Caco-2 (cell line): ENCODE measurements around the gene PAN2. TPM values are rescaled to one million over a fixed set of nuclear protein-coding genes. Genes with fewer than 3 reads are reported as not detected.

Source experiments
- BruUV-seq: library from RNA; stranded (reverse); fragments of 400-500 nt; replicated peaks from 2 replicates; lab custom pipeline; 2021; lab: Mats Ljungman, UMichigan
- CTCF ChIA-PET: fragments of 300-600 bp; sonication (Branson Sonifier 250); formaldehyde crosslinking; loops from one replicate; lab custom pipeline; 2022; ENCODE audit warnings: antibody characterized with exemption; lab: Charles Lee
- POLR2A ChIA-PET: fragments of 300-600 bp; sonication (Branson Sonifier 250); formaldehyde crosslinking; loops from one replicate; lab custom pipeline; 2022; ENCODE audit warnings: antibody characterized with exemption; lab: Charles Lee
- DNase-seq, 2 experiments: peaks; one replicate each; pipeline versions ENCODE4 v3.0.0 to v3.0.0-alpha.2; 2020 to 2022
- H3K27me3 ChIP-seq: replicated peaks from 2 replicates; pipeline ENCODE4 v1.6.0; 2011; ENCODE audit warnings: low read length; ENCODE audit not compliant: control insufficient read depth, insufficient read depth
- H3K36me3 ChIP-seq: 2 replicates; pipeline ENCODE4 v1.5.1; 2011; ENCODE audit warnings: low read length; ENCODE audit not compliant: control insufficient read depth, insufficient read depth
- H3K4me1 ChIP-seq: fragments of 250-450 bp; sonication (Bioruptor Pico); 2 replicates; pipeline ENCODE4 v1.5.1; 2020; ENCODE audit warnings: mild to moderate bottlenecking
- H3K4me3 ChIP-seq: 2 replicates; pipeline ENCODE4 v1.5.1; 2011; ENCODE audit warnings: low read depth, mild to moderate bottlenecking, control low read depth, low read length
- H3K9me3 ChIP-seq: fragments of 250-450 bp; sonication (Bioruptor Pico); 2 replicates; pipeline ENCODE4 v1.5.1; 2020; ENCODE audit warnings: mild to moderate bottlenecking, moderate library complexity
- H3K27ac Mint-ChIP-seq: one replicate; pipeline ENCODE4 v1.8.0; 2022; ENCODE audit warnings: mixed read lengths; ENCODE audit not compliant: unreplicated experiment
- H3K27me3 Mint-ChIP-seq: one replicate; pipeline ENCODE4 v1.8.0; 2022; ENCODE audit warnings: mixed read lengths; ENCODE audit not compliant: insufficient read depth, unreplicated experiment
- H3K36me3 Mint-ChIP-seq: one replicate; pipeline ENCODE4 v1.8.0; 2022; ENCODE audit warnings: mild to moderate bottlenecking, mixed read lengths; ENCODE audit not compliant: insufficient read depth, unreplicated experiment
- H3K4me1 Mint-ChIP-seq: one replicate; pipeline ENCODE4 v1.8.0; 2022; ENCODE audit warnings: low read depth, mixed read lengths; ENCODE audit not compliant: unreplicated experiment
- H3K4me3 Mint-ChIP-seq: one replicate; pipeline ENCODE4 v1.8.0; 2022; ENCODE audit warnings: mild to moderate bottlenecking, moderate library complexity, mixed read lengths; ENCODE audit not compliant: unreplicated experiment
- H3K9me3 Mint-ChIP-seq: one replicate; pipeline ENCODE4 v1.8.0; 2022; ENCODE audit warnings: mixed read lengths; ENCODE audit not compliant: unreplicated experiment
- intact Hi-C: fragments of 100-400 bp; cut with micrococcal nuclease; formaldehyde crosslinking; loops from one replicate; pipeline ENCODE4 v1.10.0; 2022; ENCODE audit not compliant: unreplicated experiment
- total RNA-seq: library from RNA; stranded (reverse); gene quantifications from 2 replicates; pipeline ENCODE4 v1.2.3, GENCODE V29; 2022
- TF ChIP-seq, protein P1 (sequence below), 2 experiments: fragments of 200-600 bp in 1 of 2; IDR thresholded peaks; 1 replicate in 1 of 2; 2 replicates in 1 of 2; pipeline versions ENCODE4 v1.5.1 to v1.8.0; 2011 to 2022; ENCODE audit warnings: antibody characterized with exemption in 1 of 2, control low read depth in 1 of 2, inconsistent platforms in 1 of 2, low read depth in 1 of 2, low read length in 1 of 2, mild to moderate bottlenecking in 1 of 2, moderate library complexity in 1 of 2; ENCODE audit not compliant: insufficient read depth in 1 of 2, severe bottlenecking in 1 of 2, unreplicated experiment in 1 of 2

The PAN2 gene
- total RNA-seq, 1 experiment from 2014 or later = 30.0 TPM

DNA sequence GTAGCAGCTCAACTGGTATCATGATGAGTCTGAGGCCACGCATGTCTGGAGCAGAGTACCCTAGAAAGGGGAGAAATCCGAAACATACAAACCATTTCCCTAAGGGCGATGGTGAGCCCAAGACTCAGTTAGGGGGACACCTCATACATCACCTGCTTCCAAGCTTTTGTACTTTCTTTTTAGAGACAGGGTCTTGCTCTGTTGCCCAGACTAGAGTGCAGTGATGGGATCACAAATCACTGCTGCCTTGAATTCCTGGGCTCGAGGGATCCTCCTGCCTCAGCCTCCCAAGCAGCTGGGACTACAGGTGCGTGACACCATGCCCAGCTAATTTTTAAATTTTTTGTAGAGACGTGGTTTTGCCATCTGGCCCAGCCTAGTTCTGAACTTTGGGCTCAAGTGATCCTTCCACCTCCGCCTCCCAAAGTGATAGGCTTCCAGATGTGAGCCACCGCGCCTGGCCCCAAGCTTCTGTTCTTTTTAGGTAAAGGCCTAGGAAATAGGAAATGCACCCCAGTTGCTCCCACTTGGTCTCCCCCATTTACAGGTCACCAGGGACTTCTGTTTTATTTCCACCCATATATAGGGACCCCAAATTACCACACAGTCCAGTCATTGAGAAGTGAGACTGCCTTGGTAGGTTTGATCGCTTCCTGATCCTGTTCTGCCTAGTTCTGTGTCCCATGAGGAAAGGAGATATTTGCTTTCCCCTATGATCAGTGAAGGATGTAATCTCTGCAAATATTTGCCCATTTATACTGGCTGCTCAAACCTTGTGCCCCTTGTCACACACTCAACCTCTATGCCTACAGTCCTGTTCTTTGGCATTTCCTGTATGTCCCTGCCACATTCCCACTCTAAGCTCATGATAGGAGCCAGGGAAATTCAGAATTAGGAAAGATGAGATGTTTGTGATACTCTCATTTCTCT lies 28.6 kb upstream of the PAN2 start, which contains the start of gene APOF:
TSS of gene APOF (minus strand) at position 728 of the 930 bp plus-strand sequence. CDS start at position 616, 112 bp downstream.
- H3K4me3 Mint-ChIP-seq = peak within 1 kb of the TSS; percentile 90
- Histone ChIP-seq H3K36me3 (no peaks in the 10 kb centered on the region), H3K4me1 (0 out of 2 replicates have a peak, but pooled peaks cover 3% of the 10 kb centered on the region), H3K9me3 (no peaks in the 10 kb centered on the region), H3K27me3 (no peaks in the 10 kb centered on the region), H3K4me3 (no peak within 1 kb of the TSS)
- TF ChIP-seq, protein P1, sequence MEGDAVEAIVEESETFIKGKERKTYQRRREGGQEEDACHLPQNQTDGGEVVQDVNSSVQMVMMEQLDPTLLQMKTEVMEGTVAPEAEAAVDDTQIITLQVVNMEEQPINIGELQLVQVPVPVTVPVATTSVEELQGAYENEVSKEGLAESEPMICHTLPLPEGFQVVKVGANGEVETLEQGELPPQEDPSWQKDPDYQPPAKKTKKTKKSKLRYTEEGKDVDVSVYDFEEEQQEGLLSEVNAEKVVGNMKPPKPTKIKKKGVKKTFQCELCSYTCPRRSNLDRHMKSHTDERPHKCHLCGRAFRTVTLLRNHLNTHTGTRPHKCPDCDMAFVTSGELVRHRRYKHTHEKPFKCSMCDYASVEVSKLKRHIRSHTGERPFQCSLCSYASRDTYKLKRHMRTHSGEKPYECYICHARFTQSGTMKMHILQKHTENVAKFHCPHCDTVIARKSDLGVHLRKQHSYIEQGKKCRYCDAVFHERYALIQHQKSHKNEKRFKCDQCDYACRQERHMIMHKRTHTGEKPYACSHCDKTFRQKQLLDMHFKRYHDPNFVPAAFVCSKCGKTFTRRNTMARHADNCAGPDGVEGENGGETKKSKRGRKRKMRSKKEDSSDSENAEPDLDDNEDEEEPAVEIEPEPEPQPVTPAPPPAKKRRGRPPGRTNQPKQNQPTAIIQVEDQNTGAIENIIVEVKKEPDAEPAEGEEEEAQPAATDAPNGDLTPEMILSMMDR (IDR thresholded peaks at IDR 0.05; ENCODE audit: insufficient read depth in 1 of 2, low read depth in 1 of 2, low read length in 1 of 2, severe bottlenecking in 1 of 2, unreplicated experiment in 1 of 2) = no peak
- H3K4me1 Mint-ChIP-seq = peaks cover 12% of the 10 kb centered on the region
- DNase-seq = no peak
- no peaks in the 10 kb centered on the region for H3K9me3 Mint-ChIP-seq
- BruUV-seq = no TSS peak
- intact Hi-C loops = no loop called here
- H3K36me3 Mint-ChIP-seq = peaks cover 15% of the 10 kb centered on the region
- peak within 1 kb of the TSS; percentile 94 for H3K27ac Mint-ChIP-seq
- no peaks in the 10 kb centered on the region for H3K27me3 Mint-ChIP-seq
- ChIA-PET CTCF (interaction anchor here (0.6 kb wide), 1 partner anchor 140 kb away, joined by 3 read pairs; no protein-coding TSS in a partner anchor), POLR2A (no interaction called here)

DNA sequence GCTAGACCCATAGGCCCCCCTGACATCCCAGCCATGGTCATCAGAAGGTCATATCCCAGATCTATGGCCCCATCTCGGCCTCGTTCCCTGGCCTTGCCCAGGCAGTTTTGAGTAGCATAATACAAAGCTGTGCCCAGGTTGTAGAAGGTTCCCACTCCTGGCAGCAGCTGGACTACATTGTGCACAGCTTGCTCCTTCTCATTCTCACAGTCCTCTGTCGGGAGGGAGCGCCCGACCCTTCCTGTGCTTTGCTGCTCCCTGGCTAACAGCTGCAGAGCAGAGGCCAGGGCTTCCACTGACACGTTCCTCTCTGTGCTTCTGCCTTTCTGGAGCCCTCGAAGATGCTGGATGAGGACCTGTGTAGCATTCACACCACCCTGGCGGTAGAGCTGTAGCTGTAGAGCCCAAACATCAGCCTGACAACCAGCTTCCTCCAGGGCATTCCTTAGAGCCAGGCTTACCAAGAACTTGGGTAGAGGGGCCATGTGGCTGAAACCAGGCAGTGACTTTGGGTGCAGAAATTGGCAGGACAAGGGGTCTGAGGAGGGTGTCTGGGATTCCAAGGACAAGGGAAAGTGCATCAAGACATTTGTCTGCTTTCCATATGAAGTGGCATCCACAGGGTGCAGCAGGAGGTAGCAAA lies 27.8 kb upstream of the PAN2 start:
- no peaks in the 10 kb centered on the region for H3K27me3 Mint-ChIP-seq
- no peaks in the 10 kb centered on the region for H3K9me3 Mint-ChIP-seq
- TF ChIP-seq, protein P1 (IDR thresholded peaks at IDR 0.05; ENCODE audit: insufficient read depth in 1 of 2, low read depth in 1 of 2, low read length in 1 of 2, severe bottlenecking in 1 of 2, unreplicated experiment in 1 of 2) = no peak
- H3K4me1 ChIP-seq = 0 out of 2 replicates have a peak, but pooled peaks cover 3% of the 10 kb centered on the region
- ChIA-PET POLR2A (no interaction called here), CTCF (interaction anchor here (0.6 to 2.1 kb wide), 3 partner anchors 46 to 140 kb away, joined by 3 to 7 read pairs (median 5); partner anchors contain the start of gene CNPY2)
- no peak for DNase-seq
- peaks cover 12% of the 10 kb centered on the region for H3K4me1 Mint-ChIP-seq
- H3K36me3 Mint-ChIP-seq = peaks cover 15% of the 10 kb centered on the region
- peak overlapping the region; percentile 94 for H3K27ac Mint-ChIP-seq
- H3K9me3 ChIP-seq = no peaks in the 10 kb centered on the region
- peak overlapping the region; percentile 90 for H3K4me3 Mint-ChIP-seq
- no peaks in the 10 kb centered on the region for H3K27me3 ChIP-seq
- no TSS peak for BruUV-seq
- intact Hi-C loops = no loop called here
- H3K36me3 ChIP-seq = no peaks in the 10 kb centered on the region
- H3K4me3 ChIP-seq = no peak overlapping the region
